Right lobe of liver (tissue), 6 donors: ENCODE results near the gene KCNA2. TPM values are rescaled to one million over a fixed set of nuclear protein-coding genes. Genes with fewer than 3 reads are reported as not detected.

ENCODE experiments used
- ATAC-seq, 4 donors: fragments of 200-7000 bp; cut with Tn5 transposase; one replicate each; pipeline ENCODE4 v1.9.1; 2020; ENCODE audit warnings: mild to moderate bottlenecking in 4 of 4, moderate library complexity in 4 of 4
- DNase-seq, 3 donors: peaks; one replicate each; pipeline ENCODE4 v3.0.0-alpha.2; 2020
- H3K27ac ChIP-seq, 3 donors: fragments of 200-600 bp; one replicate each; pipeline ENCODE4 v1.8.0; 2022
- H3K27me3 ChIP-seq, 2 donors: fragments of 200-600 bp; one replicate each; pipeline ENCODE4 v1.8.0; 2022
- H3K36me3 ChIP-seq, 4 donors: fragments of 200-600 bp; sonication (generic) in 1 of 4; one replicate each; pipeline versions ENCODE4 v1.5.1 to v1.8.0; 2017 to 2022; ENCODE audit warnings: control low read depth in 1 of 4
- H3K4me1 ChIP-seq, 4 donors: fragments of 200-600 bp; sonication (generic) in 1 of 4; one replicate each; pipeline versions ENCODE4 v1.5.1 to v1.8.0; 2017 to 2022; ENCODE audit warnings: control low read depth in 1 of 4
- H3K4me3 ChIP-seq, 3 donors: fragments of 200-600 bp; one replicate each; pipeline ENCODE4 v1.8.0; 2022
- H3K9me3 ChIP-seq, 4 donors: fragments of 200-600 bp; sonication (generic) in 1 of 4; one replicate each; pipeline versions ENCODE4 v1.5.1 to v1.8.0; 2017 to 2022; ENCODE audit warnings: control low read depth in 1 of 4
- CTCF ChIP-seq, 4 donors: fragments of 200-600 bp in 3 of 4; fragments of 450-650 bp in 1 of 4; IDR thresholded peaks; one replicate each; pipeline versions ENCODE4 v1.5.1 to v1.8.0; 2016 to 2022; ENCODE audit warnings: antibody characterized with exemption in 4 of 4, mild to moderate bottlenecking in 2 of 4
- POLR2A ChIP-seq: fragments of 450-650 bp; IDR thresholded peaks from one replicate; pipeline ENCODE4 v1.6.1; 2017; ENCODE audit warnings: antibody characterized with exemption, mild to moderate bottlenecking
- WGBS: methylation state at CpG from one replicate; pipeline ENCODE4 v1.1.6; 2018; ENCODE audit warnings: low coverage, low lambda C conversion rate; ENCODE audit not compliant: insufficient coverage; ENCODE audit errors: missing lambda C conversion rate; 5-methylcytosine and 5-hydroxymethylcytosine counted together
- intact Hi-C, 2 donors: fragments of 100-400 bp; cut with DNase I; formaldehyde crosslinking; loops; one replicate each; pipeline versions ENCODE4 v1.11.2 to v1.14.1; 2022
- total RNA-seq, 6 experiments: library from RNA; depleted of rRNA in 2 of 6; stranded (reverse); fragments of >200 nt in 2 of 6; fragmentation: NEBNext Ultra II Directional in 3 of 6; extraction: Animal tissue kit (Norgen Biotek cat#: 25700) in 3 of 6; gene quantifications; one replicate each; pipeline versions ENCODE4 v1.1.0 to v1.2.4, GENCODE V29; 2016 to 2023
- donor health status: DM: no; HTN: yes; CAD: no.
- donor health status: DM: no; HTN: no; CAD: no.
- donor health status: DM: no; HTN: no; CAD: no.
- donor health status: DM: no; HTN: yes; CAD: no.
- donor health status: DM: no; HTN: yes; CAD: no.

The KCNA2 gene
- total RNA-seq, 6 experiments from 2014 or later, result 0.04 to 0.10 (median 0.07) TPM; not detected in 3

GRCh38 chr1:110570901-110571300 lies 35.3 kb downstream of the KCNA2 start:
- TF ChIP-seq POLR2A, result no peak
- TF ChIP-seq CTCF (IDR thresholded peaks at IDR 0.05), result no peak
- H3K27me3 ChIP-seq, result no peaks in the 10 kb centered on the region
- H3K27ac ChIP-seq, result no peak overlapping the region
- intact Hi-C loops, result no loop called here
- no peaks in the 10 kb centered on the region for H3K9me3 ChIP-seq
- no peak for ATAC-seq
- no peak for DNase-seq
- no peaks in the 10 kb centered on the region for H3K36me3 ChIP-seq
- WGBS, result 54% methylated on average over 4 of the region's 4 CpGs
- no peak overlapping the region for H3K4me3 ChIP-seq
- H3K4me1 ChIP-seq, result no peaks in the 10 kb centered on the region

GRCh38 chr1:110570307-110570706 lies 35.9 kb downstream of the KCNA2 start:
- H3K4me1 ChIP-seq, result no peaks in the 10 kb centered on the region
- DNase-seq (no peak), ATAC-seq (no peak)
- TF ChIP-seq CTCF (IDR thresholded peaks at IDR 0.05), result no peak
- no peaks in the 10 kb centered on the region for H3K36me3 ChIP-seq
- no peaks in the 10 kb centered on the region for H3K27me3 ChIP-seq
- 30% methylated on average over 2 of the region's 3 CpGs for WGBS
- H3K9me3 ChIP-seq, result no peaks in the 10 kb centered on the region
- no peak overlapping the region for H3K4me3 ChIP-seq
- intact Hi-C loops, result no loop called here
- no peak overlapping the region for H3K27ac ChIP-seq

- Histone ChIP-seq H3K9me3 (no peaks in the 10 kb centered on the region), H3K4me1 (no peaks in the 10 kb centered on the region), H3K4me3 (no peak overlapping the region), H3K27me3 (no peaks in the 10 kb centered on the region), H3K27ac (no peak overlapping the region), H3K36me3 (no peaks in the 10 kb centered on the region)
- DNase-seq (no peak), ATAC-seq (no peak)
- intact Hi-C loops, result no loop called here
- WGBS, result 59% methylated on average over 3 of the region's 3 CpGs
- TF ChIP-seq CTCF (IDR thresholded peaks at IDR 0.05) (no peak), POLR2A (no peak)
Measured at GRCh38 chr1:110566836-110567235, 39.3 kb downstream of the KCNA2 start.

- no peak overlapping the region for H3K4me3 ChIP-seq
- no peak for ATAC-seq
Measured at GRCh38 chr1:110565565-110565964, 40.6 kb downstream of the KCNA2 start.

More at GRCh38 chr1:110565565-110565964, 40.6 kb downstream of the KCNA2 start:
- H3K27me3 ChIP-seq, result no peaks in the 10 kb centered on the region
- no peaks in the 10 kb centered on the region for H3K9me3 ChIP-seq
- no peaks in the 10 kb centered on the region for H3K4me1 ChIP-seq
- no peaks in the 10 kb centered on the region for H3K36me3 ChIP-seq
- TF ChIP-seq POLR2A (no peak), CTCF (IDR thresholded peaks at IDR 0.05) (no peak)
- 20% methylated on average over 1 of the region's 1 CpG for WGBS
- intact Hi-C loops, result no loop called here
- DNase-seq, result no peak
- H3K27ac ChIP-seq, result no peak overlapping the region
